ENCODE results near the gene PCDH15. TPM values are rescaled to one million over a fixed set of nuclear protein-coding genes. Genes with fewer than 3 reads are reported as not detected.

The PCDH15 gene
- total RNA-seq, 1 donor from 2014 or later, result 26.3 TPM

DNA sequence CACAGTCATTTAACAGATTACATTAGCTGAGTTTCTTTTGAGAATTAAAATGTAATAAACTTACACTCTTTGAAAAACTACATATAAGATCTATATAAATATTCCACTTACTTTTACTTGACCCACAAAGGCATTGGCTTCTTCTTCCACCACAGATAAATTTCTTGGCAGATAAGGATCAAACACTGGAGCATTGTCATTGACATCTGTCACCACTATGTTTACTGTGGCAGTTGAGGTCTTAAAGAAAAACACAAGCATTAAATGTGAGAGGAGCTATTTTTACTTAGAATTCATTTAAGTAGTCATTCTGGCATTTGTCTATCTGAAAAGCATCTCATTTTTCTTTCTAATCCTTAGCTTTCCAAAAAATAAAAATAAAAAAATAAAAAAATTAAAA lies 734.4 kb downstream of the PCDH15 start:
- no peak for DNase-seq (ENCODE audit: low spot score in 2 of 2, unreplicated experiment in 2 of 2)
- Mint-ChIP-seq H3K27me3 (ENCODE audit: low read depth) (no peaks in the 10 kb centered on the region), H3K4me1 (peaks cover 3% of the 10 kb centered on the region), H3K27ac (no peak overlapping the region), H3K9me3 (no peaks in the 10 kb centered on the region), H3K4me3 (no peak overlapping the region), H3K36me3 (no peaks in the 10 kb centered on the region)
- TF ChIP-seq, protein P1, sequence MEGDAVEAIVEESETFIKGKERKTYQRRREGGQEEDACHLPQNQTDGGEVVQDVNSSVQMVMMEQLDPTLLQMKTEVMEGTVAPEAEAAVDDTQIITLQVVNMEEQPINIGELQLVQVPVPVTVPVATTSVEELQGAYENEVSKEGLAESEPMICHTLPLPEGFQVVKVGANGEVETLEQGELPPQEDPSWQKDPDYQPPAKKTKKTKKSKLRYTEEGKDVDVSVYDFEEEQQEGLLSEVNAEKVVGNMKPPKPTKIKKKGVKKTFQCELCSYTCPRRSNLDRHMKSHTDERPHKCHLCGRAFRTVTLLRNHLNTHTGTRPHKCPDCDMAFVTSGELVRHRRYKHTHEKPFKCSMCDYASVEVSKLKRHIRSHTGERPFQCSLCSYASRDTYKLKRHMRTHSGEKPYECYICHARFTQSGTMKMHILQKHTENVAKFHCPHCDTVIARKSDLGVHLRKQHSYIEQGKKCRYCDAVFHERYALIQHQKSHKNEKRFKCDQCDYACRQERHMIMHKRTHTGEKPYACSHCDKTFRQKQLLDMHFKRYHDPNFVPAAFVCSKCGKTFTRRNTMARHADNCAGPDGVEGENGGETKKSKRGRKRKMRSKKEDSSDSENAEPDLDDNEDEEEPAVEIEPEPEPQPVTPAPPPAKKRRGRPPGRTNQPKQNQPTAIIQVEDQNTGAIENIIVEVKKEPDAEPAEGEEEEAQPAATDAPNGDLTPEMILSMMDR (IDR thresholded peaks at IDR 0.05; ENCODE audit: unreplicated experiment), result no peak

- Mint-ChIP-seq H3K27ac (no peak overlapping the region), H3K36me3 (no peaks in the 10 kb centered on the region)
Observed at GRCh38 chr10:54065106-54065505, 735.9 kb downstream of the PCDH15 start.

GRCh38 chr10:54064215-54064614 lies 736.8 kb downstream of the PCDH15 start:
- no peaks in the 10 kb centered on the region for H3K27me3 Mint-ChIP-seq (ENCODE audit: low read depth)
- no peak overlapping the region for H3K4me3 Mint-ChIP-seq
- H3K9me3 Mint-ChIP-seq, result peaks cover 3% of the 10 kb centered on the region
- H3K4me1 Mint-ChIP-seq, result peaks cover 3% of the 10 kb centered on the region
- DNase-seq (ENCODE audit: low spot score in 2 of 2, unreplicated experiment in 2 of 2), result no peak
- TF ChIP-seq, protein P1 (IDR thresholded peaks at IDR 0.05; ENCODE audit: unreplicated experiment), result no peak
- no peak overlapping the region for H3K27ac Mint-ChIP-seq
- no peaks in the 10 kb centered on the region for H3K36me3 Mint-ChIP-seq

More at GRCh38 chr10:54065106-54065505, 735.9 kb downstream of the PCDH15 start:
- TF ChIP-seq, protein P1 (IDR thresholded peaks at IDR 0.05; ENCODE audit: unreplicated experiment), result no peak
- Mint-ChIP-seq H3K4me1 (peaks cover 3% of the 10 kb centered on the region), H3K27me3 (ENCODE audit: low read depth) (no peaks in the 10 kb centered on the region), H3K9me3 (no peaks in the 10 kb centered on the region), H3K4me3 (no peak overlapping the region)
- DNase-seq (ENCODE audit: low spot score in 2 of 2, unreplicated experiment in 2 of 2), result no peak

GRCh38 chr10:54063514-54063913 lies 737.5 kb downstream of the PCDH15 start:
- peaks cover 3% of the 10 kb centered on the region for H3K36me3 Mint-ChIP-seq
- no peak for DNase-seq (ENCODE audit: low spot score in 2 of 2, unreplicated experiment in 2 of 2)
- no peak overlapping the region for H3K4me3 Mint-ChIP-seq
- H3K9me3 Mint-ChIP-seq, result peaks cover 8% of the 10 kb centered on the region
- H3K27me3 Mint-ChIP-seq (ENCODE audit: low read depth), result no peaks in the 10 kb centered on the region
- H3K27ac Mint-ChIP-seq, result no peak overlapping the region
- TF ChIP-seq, protein P1 (IDR thresholded peaks at IDR 0.05; ENCODE audit: unreplicated experiment), result no peak
- H3K4me1 Mint-ChIP-seq, result peaks cover 3% of the 10 kb centered on the region

DNA sequence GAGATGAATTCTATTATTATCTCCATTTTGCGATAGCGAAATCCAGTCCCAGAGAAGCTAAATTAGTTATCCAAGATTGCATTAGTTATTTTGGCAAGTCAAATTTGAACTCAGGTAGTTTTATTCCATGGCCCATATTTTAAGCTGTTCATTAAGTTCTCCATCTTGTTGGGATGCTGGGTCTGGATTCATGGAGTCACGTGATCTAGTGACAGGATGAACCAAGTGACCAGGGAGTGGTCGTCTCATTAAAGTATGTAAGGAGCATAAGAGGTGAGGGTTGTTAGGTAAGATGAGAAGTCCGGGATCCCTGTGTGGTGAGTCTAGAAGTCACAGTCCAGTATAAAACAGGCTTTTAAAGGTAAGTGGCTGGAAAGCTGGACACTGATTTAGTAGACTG lies 740.5 kb downstream of the PCDH15 start:
- no peaks in the 10 kb centered on the region for H3K4me1 Mint-ChIP-seq
- H3K27me3 Mint-ChIP-seq (ENCODE audit: low read depth), result no peaks in the 10 kb centered on the region
- H3K27ac Mint-ChIP-seq, result no peak overlapping the region
- peaks cover 11% of the 10 kb centered on the region for H3K36me3 Mint-ChIP-seq
- peaks cover 24% of the 10 kb centered on the region for H3K9me3 Mint-ChIP-seq
- H3K4me3 Mint-ChIP-seq, result no peak overlapping the region
- TF ChIP-seq, protein P1 (IDR thresholded peaks at IDR 0.05; ENCODE audit: unreplicated experiment), result no peak
- no peak for DNase-seq (ENCODE audit: low spot score in 2 of 2, unreplicated experiment in 2 of 2)

GRCh38 chr10:54057357-54057756 lies 743.7 kb downstream of the PCDH15 start:
- Mint-ChIP-seq H3K36me3 (peaks cover 14% of the 10 kb centered on the region), H3K4me1 (peaks cover 4% of the 10 kb centered on the region), H3K27ac (no peak overlapping the region), H3K4me3 (no peak overlapping the region), H3K27me3 (ENCODE audit: low read depth) (no peaks in the 10 kb centered on the region), H3K9me3 (peaks cover 30% of the 10 kb centered on the region)
- TF ChIP-seq, protein P1 (IDR thresholded peaks at IDR 0.05; ENCODE audit: unreplicated experiment), result no peak
- no peak for DNase-seq (ENCODE audit: low spot score in 2 of 2, unreplicated experiment in 2 of 2)
